ENCODE data around the gene ZDHHC14.

The ZDHHC14 gene

DNA sequence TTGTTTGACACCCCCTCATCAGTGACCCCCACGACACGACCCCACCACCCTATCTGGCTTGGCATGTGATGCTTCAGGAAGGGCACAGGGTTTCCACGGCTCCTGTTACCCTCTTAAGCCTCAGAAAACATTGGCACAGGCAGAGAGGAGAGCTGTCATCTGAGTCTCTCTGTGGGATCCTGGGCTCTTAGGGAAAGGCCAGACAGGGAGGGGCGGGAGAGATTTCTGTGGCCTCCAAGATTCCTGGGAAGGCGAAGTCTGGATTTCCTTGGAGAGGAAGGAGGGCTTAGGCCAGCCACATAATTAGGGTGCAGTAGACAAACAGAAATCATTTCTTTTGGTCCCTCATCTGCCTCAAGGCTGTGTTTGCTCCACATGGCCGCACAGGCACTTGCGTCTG is 250.4 kb downstream of the ZDHHC14 start:
- DNase-seq (ENCODE audit: low read depth), result no peak
- TF ChIP-seq, protein P1, sequence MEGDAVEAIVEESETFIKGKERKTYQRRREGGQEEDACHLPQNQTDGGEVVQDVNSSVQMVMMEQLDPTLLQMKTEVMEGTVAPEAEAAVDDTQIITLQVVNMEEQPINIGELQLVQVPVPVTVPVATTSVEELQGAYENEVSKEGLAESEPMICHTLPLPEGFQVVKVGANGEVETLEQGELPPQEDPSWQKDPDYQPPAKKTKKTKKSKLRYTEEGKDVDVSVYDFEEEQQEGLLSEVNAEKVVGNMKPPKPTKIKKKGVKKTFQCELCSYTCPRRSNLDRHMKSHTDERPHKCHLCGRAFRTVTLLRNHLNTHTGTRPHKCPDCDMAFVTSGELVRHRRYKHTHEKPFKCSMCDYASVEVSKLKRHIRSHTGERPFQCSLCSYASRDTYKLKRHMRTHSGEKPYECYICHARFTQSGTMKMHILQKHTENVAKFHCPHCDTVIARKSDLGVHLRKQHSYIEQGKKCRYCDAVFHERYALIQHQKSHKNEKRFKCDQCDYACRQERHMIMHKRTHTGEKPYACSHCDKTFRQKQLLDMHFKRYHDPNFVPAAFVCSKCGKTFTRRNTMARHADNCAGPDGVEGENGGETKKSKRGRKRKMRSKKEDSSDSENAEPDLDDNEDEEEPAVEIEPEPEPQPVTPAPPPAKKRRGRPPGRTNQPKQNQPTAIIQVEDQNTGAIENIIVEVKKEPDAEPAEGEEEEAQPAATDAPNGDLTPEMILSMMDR (conservative IDR thresholded peaks at IDR 0.05; ENCODE audit: low read depth, low read length), result no peak
- no peak overlapping the region for H3K4me3 ChIP-seq (ENCODE audit: low read length)

DNA sequence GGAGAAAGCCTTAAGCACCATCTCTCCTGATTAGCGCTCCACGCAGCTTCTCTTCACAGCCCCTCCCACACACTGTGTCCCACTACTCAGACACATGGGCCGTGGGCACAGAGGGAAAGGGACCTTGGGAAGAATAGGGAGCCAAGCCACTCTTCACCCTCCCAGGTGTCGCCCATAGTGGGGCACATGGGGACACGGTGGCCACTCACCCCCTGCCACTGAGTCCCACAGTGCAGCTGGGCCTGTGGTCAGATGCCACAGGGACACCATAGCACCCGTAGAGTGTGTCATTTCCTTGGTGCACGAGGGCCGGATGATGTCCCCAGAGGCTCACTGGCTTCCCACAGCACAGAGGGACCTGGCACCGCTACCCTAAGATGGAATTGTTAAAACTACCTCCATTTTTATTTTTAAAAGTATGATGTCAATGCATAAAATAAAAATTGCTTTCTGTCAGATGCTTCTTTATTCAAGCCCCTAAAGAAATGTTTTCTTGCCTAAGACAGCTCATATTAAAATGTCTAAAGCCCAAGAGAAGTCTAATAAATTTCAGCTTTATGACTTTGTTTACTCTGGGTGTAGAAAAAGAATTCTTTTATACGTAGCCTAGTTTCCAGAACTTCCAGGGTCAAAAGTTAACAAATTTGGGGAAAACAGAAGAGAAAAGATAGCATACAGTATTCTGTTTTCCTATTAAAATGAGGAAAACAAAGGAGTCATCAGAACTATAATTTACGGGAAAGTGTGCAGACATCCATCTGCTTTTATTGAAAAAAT is 251.0 kb downstream of the ZDHHC14 start:
- TF ChIP-seq, protein P1 (conservative IDR thresholded peaks at IDR 0.05; ENCODE audit: low read depth, low read length), result no peak
- DNase-seq (ENCODE audit: low read depth), result no peak
- no peak overlapping the region for H3K4me3 ChIP-seq (ENCODE audit: low read length)

DNA sequence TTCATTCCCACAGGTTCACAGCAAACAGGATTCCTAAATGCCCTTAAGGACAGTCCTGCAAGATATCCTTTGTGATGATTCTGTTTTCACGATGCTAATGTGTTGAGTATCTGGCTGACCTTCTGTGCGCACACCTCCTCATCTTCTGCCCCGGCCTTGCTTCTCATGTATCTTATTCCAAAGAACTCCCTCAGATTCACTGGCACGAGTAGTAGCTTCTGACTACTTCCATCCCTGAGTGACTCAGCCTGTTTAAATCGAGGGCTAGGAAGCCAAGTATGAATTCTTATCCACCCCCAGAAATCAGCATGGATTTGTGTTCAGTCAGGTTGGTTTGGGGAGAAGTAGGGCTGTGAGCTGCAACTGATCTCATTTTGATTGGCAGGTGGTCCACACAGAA is 251.8 kb downstream of the ZDHHC14 start:
- no peak overlapping the region for H3K4me3 ChIP-seq (ENCODE audit: low read length)
- DNase-seq (ENCODE audit: low read depth), result no peak
- TF ChIP-seq, protein P1 (conservative IDR thresholded peaks at IDR 0.05; ENCODE audit: low read depth, low read length), result no peak

DNA sequence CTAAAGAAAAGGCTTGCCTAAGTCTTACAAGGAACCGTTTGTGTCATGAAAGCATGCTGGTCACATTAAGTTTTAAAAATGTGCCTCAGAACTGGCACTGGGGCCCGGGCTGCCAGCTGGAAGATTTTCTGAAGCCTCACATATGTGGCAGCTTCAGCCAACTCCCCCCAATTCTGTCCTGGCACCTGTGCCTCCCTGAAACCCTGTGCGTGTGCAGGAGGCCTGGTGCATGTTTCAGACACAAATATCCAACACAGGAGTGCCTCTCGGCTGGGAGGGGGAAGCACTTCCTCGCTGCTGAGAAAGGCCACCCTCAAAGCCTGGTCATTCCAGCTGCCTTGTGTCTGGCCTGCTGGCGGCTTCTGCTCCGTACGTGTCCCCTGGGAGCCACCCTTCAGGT is 253.6 kb downstream of the ZDHHC14 start:
- TF ChIP-seq, protein P1 (conservative IDR thresholded peaks at IDR 0.05; ENCODE audit: low read depth, low read length), result no peak
- no peak for DNase-seq (ENCODE audit: low read depth)
- no peak overlapping the region for H3K4me3 ChIP-seq (ENCODE audit: low read length)

DNA sequence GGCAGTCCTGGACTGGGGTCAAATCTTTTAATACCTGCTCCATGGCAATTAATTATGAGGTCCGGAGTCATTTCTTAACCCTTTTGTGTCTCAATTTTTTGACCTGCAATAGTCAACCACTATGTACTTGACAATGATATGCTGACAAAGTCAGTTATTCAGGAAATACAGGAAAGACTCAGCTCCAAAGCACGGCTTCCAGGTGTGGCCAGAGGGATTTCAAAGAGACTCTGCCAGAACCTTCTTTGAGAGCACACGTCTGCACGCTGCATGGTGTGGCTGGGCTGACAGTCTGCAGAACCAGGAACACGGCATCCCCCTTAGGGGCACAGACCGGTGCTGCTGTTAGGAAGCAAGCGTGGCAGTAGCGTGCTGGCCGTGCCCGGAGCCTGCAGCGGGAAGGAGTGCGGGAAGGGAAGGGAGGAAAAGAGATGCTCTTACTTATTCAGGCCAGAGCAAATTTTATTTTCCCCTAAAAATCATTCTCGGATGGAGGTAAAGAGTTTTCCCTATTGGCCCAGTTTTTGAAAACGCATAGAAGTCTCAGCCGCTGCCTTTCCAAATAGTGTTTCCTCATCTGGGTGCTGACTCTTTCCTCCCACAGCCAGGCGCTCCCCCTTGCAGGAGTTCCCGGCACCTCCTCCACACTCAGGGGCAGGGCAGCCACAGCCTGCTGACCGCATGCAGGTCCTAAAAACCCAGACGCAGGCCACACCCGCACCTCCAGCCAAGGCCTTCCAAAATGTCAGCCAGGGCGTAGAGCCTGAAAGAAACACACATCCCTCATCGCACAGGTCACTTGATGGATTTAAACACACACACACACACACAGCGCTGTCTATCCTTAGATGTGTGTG is 254.6 kb downstream of the ZDHHC14 start:
- TF ChIP-seq, protein P1 (conservative IDR thresholded peaks at IDR 0.05; ENCODE audit: low read depth, low read length), result no peak
- DNase-seq (ENCODE audit: low read depth), result no peak

DNA sequence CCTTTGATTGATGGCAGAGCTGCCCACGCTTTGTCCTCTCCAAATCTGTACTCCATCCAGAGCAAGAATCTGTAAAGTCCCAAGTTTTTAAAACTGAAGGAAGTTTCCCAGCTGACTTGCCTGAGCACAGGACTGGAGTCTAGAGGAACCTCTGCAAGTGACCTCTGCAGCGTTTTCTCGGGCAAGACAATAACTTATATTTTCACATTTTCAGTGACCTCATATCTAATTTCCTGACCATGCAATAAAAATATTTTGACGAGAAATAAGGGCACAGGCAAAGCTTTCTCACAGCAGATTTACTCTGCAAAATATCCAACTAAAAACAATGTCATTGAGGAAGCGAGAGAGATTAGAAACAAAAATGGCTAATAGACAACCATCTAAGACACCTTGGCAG is 256.5 kb downstream of the ZDHHC14 start:
- no peak for DNase-seq (ENCODE audit: low read depth)
- no peak overlapping the region for H3K4me3 ChIP-seq (ENCODE audit: low read length)
- TF ChIP-seq, protein P1 (conservative IDR thresholded peaks at IDR 0.05; ENCODE audit: low read depth, low read length), result no peak

More for the DNA sequence above, 254.6 kb downstream of the ZDHHC14 start:
- H3K4me3 ChIP-seq (ENCODE audit: low read length), result no peak overlapping the region

All from retinal pigment epithelial cell (primary cell).